ENCODE data around the gene ZNF519.
"Not testable (repeated sequence)": the region's sequence is repeated elsewhere in the genome, so short reads cannot be mapped to it uniquely, and the experiment has no call there.

ZNF519 gene

DNA sequence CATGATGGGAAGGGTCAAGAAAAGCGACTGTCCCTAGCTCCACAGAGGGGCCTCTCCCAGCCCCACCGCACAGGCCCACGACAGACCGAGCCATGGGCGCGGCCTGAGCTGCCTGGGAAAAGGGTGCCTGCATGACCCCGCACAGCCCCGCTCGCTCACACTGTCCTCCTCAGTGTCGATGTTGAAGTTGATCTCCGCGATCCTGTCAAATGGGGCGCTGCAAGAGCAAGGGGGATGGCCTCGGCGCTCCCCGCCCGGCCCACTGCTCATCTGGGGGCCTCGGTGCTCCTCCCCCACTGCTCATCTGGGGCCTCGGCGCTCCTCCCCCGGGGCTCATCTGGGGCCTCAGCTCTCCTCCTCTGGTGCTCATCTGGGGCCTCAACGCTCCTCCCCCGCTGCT, 14.5 kb upstream of the ZNF519 start:
- DNase-seq: not testable (repeated sequence)

DNA sequence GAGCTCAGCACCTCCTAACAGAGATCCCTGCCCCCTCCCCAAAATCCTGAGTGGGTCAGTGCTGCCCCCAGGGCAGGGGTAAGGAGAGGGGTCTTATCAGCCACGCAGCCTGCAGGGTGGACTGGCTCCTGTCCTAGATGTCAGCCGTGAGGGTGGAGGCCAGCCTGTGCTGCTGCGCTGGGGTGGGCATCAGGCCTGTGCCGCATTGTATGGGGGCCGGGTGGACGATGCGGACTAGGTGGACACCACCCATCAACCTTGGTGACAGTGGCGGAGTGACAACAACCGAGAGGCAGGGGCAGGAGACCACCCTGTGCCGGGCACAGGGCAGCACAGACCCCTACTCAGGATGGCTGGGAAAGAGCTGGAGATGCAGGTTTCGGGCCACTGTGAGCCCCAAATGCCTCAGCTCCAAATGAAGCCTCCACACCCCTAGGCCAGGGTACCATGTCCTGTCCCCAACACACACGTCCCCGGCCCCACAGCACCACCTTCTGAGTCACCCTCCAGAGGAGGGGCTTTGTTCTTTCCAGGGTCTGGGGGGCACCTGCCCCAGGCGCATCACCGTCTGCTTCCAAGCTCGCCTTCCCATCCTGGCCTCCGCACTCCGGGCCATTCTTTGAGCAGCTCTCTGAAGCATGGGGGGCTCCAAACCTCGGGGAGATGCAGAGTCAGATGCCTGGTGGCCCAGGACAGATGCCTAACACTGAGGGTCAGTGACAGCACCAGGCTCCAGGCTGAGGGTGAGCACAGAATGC, 13.5 kb upstream of the ZNF519 start:
- not testable (repeated sequence) for DNase-seq

DNA sequence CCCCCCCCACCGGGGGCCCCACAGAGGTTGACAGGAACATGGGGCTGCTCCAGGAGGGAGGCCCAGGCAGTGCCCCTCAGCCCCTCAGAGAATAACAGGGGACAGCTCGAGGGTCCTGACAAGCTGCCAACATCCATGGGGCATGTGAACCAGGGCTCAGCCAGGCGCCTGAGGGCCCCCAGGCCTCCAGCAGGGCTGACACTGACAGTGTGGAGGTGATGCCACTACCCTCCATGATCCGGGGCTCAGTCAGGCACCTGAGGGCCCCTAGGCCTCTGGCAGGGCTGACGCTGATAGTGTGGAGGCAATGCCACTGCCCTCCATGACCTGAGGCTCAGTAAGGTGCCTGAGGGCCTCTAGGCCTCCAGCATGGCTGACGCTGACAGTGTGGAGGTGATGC, 12.8 kb upstream of the ZNF519 start:
- not testable (repeated sequence) for DNase-seq

DNA sequence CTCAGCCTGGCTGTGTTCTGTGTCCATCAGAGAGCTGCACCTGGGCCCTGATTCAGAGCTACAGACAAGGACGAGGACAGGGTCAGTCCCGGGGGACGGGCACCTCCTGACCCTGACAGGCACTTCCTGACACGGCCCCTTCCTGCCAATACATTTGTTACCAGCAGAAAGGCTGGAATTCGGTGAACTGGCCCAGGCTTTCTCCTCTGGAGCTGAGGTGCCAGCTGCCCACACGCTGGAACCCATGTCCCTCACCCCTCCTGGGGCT, 12.3 kb upstream of the ZNF519 start:
- DNase-seq: no peak

DNA sequence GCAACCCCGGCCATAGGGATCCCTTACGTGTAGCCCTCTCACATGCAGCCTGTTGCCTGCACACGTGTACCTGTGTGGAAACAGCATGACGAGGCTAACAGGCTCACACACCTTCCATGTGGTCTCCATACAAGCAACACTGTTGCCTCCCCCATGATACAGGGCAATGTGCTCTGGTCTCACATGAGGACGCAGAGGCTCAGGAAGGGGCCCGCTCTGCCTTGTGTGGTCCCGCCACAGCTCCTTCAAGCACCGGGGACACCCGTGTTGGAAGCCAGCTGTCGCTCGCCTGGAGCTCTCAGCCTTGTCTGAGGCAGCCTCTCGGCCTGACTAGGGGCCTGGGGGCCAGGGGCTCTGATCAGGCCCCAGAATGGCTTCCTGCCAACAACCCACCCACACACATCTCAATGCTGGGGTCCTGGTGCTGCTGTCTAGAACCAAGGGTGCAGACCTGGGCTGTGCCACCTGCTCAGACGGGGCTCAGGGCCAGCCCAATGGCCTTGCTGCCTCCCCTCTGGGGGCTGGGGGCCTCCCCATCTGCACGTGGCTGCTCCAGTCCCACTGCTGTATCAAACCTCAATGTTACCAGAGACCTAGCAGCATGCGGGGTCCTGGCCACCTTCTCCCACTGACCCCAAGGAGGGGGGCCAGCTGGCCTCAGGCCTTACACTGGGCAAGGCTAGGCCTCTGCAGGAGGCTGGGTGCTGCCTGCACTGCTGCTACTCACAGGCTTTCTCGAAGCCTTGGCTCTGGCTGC, 11.8 kb upstream of the ZNF519 start:
- DNase-seq: not testable (repeated sequence)

DNA sequence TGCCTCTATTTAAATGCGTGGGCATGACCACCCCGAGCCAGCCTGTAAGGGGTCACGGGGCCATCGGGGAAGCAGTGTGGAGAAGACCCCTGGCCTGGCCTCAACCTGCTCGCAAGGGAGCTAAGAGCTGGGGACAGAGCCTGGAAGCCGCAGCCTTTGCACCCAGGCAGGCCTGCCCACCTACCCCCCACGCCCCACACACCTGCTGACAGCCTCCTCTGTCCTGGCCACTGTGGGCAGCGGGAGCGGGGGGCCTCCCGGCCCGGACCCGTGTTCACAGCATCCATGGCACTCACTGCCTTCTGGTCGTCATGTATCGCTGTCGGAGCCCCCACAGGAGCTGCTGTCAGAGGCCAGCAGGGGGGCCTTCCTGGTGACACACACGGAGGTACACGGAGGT, 11.2 kb upstream of the ZNF519 start:
- DNase-seq: not testable (repeated sequence)

DNA sequence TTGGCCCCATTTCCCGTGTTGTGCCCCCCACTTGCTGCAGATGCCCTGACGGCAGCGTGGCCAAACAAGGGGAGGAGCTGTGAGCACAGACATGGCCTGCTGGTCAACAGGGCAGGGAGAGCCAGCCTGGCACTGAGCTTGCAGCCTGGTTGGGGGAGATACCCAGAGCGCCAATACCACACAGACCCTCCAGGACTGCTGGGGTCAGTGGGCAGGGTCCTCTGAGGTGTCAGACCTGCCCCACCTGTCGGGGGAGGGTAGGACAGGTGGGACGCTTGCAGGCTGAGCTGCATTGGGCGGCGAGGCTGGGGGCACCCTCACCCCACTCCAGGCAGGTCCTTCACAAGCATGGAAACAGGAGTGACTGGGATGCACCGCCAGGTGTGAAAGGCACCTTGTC, 9.9 kb upstream of the ZNF519 start:
- DNase-seq: not testable (repeated sequence)

DNA sequence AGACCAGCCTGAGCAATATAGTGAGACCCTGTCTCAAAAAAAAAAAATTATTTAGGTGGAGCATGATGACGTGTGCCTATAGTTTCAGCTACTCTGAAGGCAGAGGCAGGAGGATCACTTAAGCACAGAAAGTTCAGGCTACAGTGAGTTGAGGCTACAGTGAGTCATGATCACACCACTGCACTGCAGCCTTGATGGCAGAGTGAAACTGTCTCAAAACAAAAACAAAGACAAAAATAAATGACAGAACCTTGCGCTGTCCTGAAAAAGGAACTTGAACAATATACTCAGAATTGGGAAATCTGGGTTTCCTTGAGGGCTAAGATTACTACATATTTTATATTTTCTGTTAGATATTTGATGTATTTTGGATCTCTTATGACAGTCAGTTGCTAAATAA, 7.3 kb upstream of the ZNF519 start:
- not testable (repeated sequence) for DNase-seq

DNA sequence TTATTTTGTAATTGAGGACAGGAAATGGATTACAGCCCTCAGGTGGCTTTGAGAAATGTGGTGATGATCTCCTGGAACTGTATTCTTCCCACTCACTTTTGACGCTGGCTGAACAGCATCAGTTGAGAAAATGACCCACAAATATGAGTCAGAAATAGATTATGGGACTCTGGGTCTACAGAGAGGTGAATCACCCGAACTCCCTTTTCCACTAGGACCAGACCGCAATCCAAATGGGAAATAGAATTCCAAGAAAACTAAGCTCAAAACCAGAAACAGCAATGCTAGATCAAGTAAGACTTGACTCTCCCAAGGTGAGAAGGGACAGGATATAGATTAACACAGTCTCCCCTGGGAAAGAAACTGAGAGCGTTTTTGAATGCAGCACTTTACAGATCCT, 5.7 kb upstream of the ZNF519 start:
- not testable (repeated sequence) for DNase-seq

DNA sequence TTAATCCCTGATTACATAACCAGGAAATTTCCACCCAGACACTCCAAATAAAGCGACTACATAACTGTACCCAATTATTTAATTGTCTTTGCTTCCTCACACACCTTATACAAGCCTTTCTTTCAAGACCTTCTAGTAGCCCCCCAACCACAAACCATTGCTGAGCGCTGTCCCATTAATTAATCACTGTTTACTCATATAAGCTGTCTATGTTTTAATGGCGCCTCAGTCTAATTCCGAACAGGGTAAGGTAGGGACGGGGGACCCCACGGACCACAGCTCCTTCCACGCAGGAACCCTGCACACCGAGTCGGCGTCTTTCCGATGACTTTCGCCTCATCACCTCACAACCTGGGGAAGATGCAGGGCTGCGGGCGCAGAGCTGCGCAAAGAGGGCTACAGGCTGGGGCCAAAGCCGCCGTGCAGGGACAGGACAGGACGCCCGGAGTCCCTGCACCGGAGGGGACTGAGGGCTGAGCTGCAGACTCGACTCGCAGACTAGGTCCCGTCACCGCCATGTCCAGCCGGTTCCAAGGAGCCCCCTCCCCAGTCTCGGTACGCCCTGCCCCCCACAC, 452 bp downstream of the ZNF519 start:
- DNase-seq: not testable (repeated sequence)

DNA sequence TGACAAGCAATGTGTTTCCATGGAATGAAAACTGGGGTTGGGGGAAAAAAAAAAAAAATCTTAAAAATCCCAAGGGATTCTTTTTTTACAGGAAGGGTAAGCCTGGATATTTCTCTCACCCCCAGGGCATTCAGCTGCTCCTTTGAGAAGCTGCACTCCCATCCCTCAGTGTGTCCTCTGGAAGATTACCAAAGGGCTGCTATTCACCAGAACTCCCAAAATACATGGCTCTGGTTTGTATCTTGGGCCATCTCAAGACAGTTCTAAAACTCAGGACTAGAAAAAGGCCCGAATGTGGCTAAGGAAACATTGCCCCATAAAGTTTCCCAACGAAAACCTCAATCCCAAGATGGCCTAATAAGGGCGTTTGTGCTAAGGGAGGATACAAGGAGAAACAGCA, 1.4 kb downstream of the ZNF519 start:
- not testable (repeated sequence) for DNase-seq

DNA sequence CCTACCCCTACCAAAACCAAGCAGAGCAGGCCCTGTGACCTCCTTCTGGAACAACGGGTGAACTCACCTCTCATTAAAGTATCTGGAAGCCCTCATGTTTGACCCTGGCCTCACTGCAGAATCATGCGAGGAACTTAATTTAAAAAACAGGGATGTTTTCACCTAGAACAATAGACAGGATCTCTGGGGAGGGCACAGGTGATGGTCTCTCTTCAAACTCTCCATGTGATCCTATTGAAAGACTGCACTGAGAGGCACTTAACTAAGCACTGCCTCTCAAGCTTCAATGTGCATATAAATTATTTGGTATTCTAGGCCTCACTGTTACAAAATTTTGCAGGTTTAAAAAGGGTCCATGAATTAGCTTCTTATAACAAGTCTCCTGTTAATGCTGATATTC, 7.5 kb downstream of the ZNF519 start:
- DNase-seq: no peak

DNA sequence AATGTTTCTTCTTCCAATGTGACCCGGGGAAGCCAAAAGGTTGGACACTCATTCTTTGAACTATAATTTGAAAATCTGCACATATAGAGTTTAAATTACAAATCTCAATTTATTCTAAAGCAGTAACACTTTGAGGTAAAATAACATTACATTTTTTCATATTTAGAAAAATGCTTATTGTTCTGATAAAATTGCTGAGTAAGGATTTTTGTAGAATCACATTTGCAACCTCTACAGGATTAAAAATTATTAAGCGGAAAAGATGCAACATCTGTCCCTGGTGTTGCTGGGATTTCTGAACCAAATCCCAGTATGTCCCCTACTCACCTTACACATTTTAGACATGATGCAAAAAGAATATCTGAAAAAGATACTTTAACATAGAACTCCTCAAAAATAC, 10.1 kb downstream of the ZNF519 start:
- DNase-seq: no peak

DNA sequence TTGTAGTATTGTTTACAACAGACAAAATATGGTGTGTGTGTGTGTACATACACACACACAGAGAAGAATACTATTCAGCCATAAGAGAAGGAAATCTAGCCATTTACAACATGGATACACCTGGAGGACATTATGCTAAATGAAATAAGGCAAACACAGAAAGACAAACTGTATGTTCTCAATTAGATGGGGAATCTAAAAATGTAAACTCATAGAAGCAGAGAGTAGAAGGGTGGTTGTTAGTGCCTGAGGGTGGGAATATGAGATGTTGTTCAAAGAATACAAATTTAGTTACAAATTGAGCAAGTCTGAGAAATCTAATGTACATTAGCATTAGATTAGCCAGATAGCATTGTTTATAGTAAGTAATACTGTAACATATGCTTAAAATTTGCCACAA, 11.3 kb downstream of the ZNF519 start:
- no peak for DNase-seq

DNA sequence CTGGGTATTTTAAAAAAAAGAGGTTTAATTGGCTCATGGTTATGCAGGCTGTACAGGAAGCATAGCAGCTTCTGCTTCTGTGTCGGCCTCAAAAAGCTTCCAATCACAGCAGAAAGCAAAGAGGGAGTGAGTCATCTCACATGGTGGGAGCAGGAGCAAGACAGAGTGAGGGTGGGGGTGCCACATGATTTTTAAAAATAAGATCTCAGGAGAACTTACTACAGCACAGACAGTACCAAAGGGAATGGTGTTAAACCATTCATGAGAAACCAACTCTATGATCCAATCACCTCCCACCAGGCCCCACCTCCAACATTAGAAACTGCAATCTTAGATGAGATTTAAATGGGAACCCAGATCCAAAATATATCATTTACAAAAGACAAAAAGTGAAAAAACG, 14.6 kb downstream of the ZNF519 start:
- no peak for DNase-seq

DNA sequence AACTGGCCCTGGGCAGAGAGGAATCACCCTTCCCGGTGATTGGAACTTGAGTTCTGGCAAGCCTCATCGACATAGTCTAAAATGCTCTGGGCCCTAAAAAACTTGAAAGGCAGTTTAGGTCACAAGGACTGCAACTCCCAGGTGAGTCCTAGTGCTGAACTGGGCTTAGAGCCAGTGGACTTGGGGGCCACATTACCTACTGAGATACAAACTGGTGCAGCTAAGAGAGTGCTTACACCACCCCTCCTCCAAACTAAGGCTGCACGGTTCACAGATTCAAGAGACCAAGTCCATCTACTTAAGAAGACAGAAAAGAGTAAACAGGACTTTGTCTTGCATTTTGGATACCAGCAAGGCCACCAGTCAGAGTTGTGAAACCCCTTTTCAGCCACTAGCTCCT, 25.3 kb downstream of the ZNF519 start:
- no peak for DNase-seq

DNA sequence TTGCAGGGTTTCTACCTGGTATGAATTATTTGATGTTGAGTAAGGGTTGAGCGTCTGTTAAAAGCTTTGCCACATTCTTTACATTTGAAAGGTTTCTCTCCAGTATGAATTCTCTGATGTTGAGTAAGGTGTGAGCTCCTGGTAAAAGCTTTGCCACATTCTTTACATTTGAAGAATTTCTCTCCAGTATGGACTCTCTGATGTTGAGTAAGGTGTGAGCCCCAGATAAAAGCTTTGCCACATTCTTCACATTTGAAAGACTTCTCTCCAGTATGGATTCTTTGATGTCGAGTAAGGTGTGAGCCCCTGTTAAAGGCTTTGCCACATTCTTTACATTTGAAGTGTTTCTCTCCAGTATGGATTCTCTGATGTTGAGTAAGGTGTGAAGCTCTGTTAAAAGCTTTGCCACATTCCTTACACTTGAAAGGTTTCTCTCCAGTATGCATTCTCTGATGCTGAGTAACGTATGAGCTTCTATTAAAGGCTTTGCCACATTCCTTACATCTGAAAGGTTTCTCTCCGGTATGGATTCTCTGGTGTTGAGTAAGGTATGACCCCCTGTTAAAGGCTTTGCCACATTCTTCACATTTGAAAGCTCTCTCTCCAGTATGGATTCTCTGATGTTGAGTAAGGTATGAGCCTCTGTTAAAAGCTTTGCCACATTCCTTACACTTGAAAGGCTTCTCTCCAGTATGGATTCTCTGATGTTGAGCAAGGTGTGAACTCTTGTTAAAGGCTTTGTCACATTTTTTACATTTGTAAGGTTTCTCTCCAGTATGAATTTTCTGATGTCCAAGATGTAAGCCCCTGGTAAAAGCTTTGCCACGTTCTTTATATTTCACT, 27.1 kb downstream of the ZNF519 start:
- DNase-seq: no peak

DNA sequence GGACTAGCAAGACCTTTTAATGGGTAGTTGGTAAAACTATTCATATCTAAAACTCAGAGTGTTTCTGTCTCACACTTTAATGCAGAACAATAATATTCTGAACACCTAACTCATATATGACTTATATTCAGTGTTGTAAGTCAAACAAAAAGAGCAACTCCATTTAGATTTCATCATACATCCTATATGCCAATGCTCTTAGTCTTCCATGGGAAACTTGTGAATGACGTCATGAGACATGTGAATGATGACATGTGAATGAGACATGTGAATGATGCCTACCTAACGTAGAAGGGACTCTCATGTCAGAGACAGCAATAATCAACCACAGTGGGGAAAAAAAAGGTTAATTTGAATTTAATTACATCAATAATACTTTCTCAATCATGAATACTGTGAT, 28.0 kb downstream of the ZNF519 start:
- no peak for DNase-seq

DNA sequence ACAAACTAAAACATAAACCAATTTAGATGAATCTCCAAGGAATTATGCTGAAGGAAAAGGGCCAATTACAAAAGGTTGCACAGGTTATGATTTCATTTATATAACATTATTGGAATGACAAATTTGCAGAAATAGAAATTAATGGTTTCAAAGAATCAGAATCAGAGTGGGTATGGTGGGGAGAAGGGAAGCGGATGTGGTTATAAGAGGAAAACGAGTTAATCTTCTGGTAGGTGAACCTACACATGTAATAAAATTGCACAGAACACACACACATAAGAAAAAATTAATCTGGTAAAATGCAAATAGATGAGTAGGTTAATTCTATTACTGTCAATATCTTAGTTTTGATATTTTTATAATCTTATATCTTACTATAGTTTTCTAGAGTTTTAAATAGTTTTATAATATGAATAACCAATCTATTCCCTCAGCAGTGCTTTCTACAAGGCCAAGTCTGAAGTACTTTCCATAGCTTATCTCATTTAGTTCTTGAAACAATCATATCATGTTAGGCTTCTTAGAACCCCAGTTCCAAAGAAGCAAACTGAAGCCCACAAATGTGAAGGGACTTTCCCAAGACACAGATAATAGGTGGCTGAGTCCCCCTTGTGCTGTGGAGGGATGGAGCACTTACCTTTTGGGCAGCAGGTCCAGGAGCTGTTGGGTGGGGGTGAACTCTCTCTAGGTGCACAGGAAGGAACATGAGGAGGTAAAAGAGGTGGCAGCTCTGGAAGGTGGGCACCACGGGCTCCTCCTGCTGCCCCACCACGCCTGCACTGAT, 31.5 kb downstream of the ZNF519 start:
- no peak for DNase-seq

DNA sequence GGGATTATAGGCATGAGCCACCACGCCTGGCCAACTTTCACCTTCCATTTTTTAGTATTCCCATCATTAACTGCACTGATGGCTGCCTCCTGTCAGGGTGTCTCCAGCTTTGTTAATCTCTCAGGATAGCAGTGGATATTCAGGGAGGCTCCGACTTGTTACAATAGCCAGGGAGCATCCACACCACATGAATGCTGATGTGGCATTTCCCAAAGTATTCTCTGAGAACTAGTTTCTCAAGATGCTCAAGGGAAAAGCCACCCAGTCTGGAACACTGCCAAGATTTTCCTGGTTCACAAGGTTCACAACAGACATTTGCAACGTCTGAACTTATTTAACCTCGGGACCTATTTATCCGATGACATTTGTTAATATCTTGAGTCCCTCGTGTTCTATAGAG, 33.8 kb downstream of the ZNF519 start:
- DNase-seq: no peak

DNA sequence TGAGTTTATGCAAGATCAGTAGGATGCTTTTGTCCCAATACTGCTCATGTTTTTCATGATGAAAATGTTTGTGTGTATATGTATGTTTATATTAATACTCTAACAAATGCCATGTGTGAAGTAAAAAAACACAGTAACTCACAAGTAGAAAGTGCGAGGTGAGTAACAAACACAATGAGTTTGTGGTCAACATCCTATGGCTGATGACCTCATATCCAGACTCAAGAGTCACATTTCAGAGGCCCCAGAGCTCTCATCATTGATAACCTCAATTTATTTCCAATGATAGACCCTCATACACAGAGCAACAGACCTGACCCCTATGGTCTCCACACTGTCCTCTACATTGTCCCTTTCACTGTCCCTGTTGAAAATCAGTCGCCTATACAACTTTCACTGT, 34.5 kb downstream of the ZNF519 start:
- no peak for DNase-seq

DNA sequence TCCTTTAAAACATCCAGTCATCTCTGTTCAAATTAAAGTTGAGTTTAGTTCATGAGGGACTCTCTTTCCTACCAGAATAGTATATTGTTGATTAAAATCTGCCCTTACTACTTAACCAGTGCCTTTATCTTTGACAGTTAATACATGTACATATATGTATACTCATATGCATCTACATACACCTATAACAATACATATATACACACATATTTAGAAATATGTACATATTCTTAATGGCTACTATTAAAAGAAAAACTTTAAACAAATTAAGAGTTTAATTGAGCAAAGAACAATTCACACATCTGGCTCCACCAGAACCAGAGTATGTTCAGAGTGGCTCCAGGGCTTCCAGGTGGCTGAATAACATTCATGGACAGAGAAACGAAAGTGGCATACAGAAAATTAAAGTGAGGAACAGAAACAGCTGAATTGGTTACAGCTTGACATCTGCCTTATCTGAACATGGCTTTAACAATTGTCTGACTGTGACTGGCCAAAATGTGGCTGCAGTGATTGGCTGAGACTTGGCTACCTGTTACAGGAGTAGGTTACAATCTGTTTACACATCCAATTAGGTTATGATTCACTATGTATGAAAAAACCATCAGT, 38.8 kb downstream of the ZNF519 start:
- no peak for DNase-seq
